WERI-Rb-1 (cell line): Measurements from ENCODE around the gene C15orf39.
A peak's percentile ranks its signal among the peaks of the same experiment; 100 is the strongest.

Experiments
- DNase-seq: peaks from one replicate; pipeline ENCODE4 v3.0.0-alpha.2; 2020
- H3K27ac ChIP-seq: fragments of 250-450 bp; sonication (Bioruptor Pico); 2 replicates; pipeline ENCODE4 v1.5.1; 2020; ENCODE audit warnings: mild to moderate bottlenecking, moderate library complexity
- H3K27me3 ChIP-seq: fragments of 250-450 bp; sonication (Bioruptor Pico); 2 replicates; pipeline ENCODE4 v1.5.1; 2021; ENCODE audit warnings: mild to moderate bottlenecking, low read depth, moderate library complexity; ENCODE audit not compliant: insufficient read depth, severe bottlenecking
- H3K36me3 ChIP-seq: fragments of 250-450 bp; sonication (Bioruptor Pico); 2 replicates; pipeline ENCODE4 v1.5.1; 2020; ENCODE audit warnings: mild to moderate bottlenecking, moderate library complexity
- H3K4me3 ChIP-seq: 2 replicates; pipeline ENCODE4 v1.5.1; 2011; ENCODE audit warnings: low read depth, mild to moderate bottlenecking, control low read depth, low read length
- H3K9me3 ChIP-seq: fragments of 250-450 bp; sonication (Bioruptor Pico); 2 replicates; pipeline ENCODE4 v1.5.1; 2021; ENCODE audit warnings: mild to moderate bottlenecking, moderate library complexity; ENCODE audit not compliant: severe bottlenecking
- TF ChIP-seq, protein P1 (sequence below): IDR thresholded peaks from 2 replicates; pipeline ENCODE4 v1.5.1; 2011; ENCODE audit warnings: low read depth, mild to moderate bottlenecking, control low read depth, inconsistent platforms, low read length

The C15orf39 gene

DNA sequence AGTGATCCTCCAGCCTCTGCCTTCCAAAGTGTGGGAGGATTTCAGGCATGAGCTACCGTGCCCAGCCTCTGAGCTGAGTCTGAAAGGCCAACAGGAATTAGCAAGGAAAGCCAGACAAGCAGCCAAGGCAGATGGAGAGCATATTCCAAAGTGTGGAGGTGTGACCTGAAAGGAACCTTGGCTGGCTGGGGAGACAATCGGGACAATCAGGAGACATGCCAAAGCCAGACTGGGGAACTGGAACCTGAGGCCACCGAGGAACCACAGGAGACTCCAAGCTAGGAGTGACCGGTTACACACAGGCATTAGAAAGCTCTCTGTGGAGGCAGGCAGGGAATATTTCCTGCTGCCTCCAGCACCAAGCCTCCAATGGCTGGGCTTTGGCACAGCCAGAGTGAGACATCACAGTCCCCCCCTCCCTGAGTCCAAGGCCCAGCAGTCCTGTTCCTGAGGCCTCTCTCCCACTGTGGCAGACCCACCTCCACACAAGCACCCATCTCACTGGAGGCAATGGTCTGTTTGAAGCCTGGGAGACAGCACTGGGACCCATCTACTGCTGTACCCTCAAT, 4.5 kb upstream of the C15orf39 start:
- H3K27ac ChIP-seq: peak overlapping the region; percentile 55
- peak; percentile 71 for DNase-seq

DNA sequence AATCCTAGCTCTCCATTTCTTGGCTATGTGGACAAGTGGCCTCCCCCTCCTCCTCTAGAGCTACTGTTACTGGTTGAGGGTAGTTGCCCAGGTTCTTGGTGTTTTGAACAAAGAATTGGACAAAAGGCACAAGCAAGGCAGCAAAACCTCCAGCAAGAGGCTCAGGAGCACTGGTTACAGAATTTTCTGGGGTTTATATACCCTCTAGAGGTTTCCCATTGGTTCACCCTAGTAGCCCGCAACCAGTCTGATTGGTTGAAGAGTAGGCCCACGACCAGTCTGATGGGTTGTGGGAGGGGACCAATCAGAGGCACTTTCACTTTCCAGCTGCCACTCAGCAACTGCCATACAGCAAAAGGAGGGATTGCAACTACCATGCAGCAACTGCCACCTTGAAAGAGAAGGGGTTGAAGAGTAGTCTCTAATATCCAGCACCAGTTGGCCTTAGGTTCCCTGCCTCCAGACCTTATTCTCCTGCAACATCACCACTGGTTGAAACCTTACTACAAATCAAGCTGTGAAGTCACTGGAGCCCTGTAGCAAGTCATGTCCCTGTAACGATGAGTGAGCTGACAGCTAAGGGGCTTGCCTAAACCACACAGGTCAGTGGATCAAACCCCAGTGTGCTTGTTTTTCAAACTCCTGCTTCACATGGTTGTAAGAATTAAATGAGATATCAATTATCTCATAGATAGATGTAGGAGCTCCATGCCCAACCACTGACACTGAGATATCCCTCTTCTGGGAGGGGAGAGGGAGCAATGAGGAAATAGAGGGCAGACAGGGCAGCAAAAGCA, 2.9 kb upstream of the C15orf39 start:
- DNase-seq: peak; percentile 30
- no peaks in the 10 kb centered on the region for H3K36me3 ChIP-seq
- H3K9me3 ChIP-seq: no peaks in the 10 kb centered on the region
- H3K4me3 ChIP-seq: no peak overlapping the region
- H3K27me3 ChIP-seq: no peaks in the 10 kb centered on the region
- TF ChIP-seq, protein P1, sequence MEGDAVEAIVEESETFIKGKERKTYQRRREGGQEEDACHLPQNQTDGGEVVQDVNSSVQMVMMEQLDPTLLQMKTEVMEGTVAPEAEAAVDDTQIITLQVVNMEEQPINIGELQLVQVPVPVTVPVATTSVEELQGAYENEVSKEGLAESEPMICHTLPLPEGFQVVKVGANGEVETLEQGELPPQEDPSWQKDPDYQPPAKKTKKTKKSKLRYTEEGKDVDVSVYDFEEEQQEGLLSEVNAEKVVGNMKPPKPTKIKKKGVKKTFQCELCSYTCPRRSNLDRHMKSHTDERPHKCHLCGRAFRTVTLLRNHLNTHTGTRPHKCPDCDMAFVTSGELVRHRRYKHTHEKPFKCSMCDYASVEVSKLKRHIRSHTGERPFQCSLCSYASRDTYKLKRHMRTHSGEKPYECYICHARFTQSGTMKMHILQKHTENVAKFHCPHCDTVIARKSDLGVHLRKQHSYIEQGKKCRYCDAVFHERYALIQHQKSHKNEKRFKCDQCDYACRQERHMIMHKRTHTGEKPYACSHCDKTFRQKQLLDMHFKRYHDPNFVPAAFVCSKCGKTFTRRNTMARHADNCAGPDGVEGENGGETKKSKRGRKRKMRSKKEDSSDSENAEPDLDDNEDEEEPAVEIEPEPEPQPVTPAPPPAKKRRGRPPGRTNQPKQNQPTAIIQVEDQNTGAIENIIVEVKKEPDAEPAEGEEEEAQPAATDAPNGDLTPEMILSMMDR: no peak
- no peak overlapping the region for H3K27ac ChIP-seq

More for the DNA sequence above, 4.5 kb upstream of the C15orf39 start:
- H3K4me3 ChIP-seq: no peak overlapping the region
- no peaks in the 10 kb centered on the region for H3K9me3 ChIP-seq
- no peaks in the 10 kb centered on the region for H3K27me3 ChIP-seq
- TF ChIP-seq, protein P1: no peak
- no peaks in the 10 kb centered on the region for H3K36me3 ChIP-seq

DNA sequence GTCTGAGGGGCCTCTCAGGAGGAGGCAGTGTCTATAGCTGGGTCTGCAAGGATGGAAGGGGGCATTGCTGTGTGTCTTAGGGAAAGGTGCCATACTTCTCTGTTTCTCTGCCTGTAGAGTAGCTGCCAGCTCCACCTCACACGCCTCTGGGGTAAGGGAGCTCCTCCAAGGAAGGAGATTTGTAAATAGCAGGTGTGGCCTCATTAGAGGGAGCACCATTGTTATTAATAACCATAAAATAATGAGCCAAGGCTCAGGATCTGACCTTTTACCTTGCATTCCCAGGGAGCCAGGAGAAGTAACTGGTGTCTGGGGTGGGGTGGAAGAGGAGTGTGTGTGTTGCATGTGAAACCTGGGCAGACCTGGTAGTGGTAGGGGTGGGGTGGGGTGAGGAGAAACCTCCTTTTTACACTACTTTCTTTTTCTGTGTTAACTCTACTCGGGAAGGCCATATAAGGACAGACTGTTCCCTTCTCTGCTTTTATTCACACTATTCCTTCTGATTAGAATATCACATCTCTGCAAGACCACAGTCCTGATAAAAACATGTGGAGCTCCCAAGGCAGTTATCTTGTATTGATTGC, 2.2 kb upstream of the C15orf39 start:
- TF ChIP-seq, protein P1: no peak
- H3K27me3 ChIP-seq: no peaks in the 10 kb centered on the region
- H3K4me3 ChIP-seq: no peak overlapping the region
- no peaks in the 10 kb centered on the region for H3K36me3 ChIP-seq
- H3K27ac ChIP-seq: no peak overlapping the region
- no peaks in the 10 kb centered on the region for H3K9me3 ChIP-seq
- no peak for DNase-seq

DNA sequence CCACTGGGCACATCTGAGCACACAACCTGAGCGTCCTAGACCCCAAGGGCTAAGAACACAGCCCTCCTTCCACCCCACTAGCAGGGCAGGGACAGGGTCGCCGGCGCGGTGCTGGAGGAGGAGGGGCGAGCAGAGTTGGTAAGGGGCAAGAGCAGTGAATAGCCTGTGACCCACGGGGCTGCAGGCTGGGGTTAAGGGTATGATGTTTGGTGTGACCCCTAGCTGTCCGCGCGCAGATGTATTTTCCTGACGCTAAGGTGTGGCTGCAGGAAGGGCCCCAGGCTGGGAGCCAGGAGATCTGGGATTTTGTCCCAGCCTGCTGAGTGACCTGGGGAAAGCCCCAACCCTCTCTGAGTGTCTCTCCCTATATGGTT, 1.3 kb upstream of the C15orf39 start:
- H3K27me3 ChIP-seq: no peaks in the 10 kb centered on the region
- TF ChIP-seq, protein P1: no peak
- H3K36me3 ChIP-seq: peaks cover 3% of the 10 kb centered on the region; the same call in 1 of the 2 replicates
- no peaks in the 10 kb centered on the region for H3K9me3 ChIP-seq
- no peak overlapping the region for H3K27ac ChIP-seq
- DNase-seq: no peak
- H3K4me3 ChIP-seq: no peak overlapping the region

DNA sequence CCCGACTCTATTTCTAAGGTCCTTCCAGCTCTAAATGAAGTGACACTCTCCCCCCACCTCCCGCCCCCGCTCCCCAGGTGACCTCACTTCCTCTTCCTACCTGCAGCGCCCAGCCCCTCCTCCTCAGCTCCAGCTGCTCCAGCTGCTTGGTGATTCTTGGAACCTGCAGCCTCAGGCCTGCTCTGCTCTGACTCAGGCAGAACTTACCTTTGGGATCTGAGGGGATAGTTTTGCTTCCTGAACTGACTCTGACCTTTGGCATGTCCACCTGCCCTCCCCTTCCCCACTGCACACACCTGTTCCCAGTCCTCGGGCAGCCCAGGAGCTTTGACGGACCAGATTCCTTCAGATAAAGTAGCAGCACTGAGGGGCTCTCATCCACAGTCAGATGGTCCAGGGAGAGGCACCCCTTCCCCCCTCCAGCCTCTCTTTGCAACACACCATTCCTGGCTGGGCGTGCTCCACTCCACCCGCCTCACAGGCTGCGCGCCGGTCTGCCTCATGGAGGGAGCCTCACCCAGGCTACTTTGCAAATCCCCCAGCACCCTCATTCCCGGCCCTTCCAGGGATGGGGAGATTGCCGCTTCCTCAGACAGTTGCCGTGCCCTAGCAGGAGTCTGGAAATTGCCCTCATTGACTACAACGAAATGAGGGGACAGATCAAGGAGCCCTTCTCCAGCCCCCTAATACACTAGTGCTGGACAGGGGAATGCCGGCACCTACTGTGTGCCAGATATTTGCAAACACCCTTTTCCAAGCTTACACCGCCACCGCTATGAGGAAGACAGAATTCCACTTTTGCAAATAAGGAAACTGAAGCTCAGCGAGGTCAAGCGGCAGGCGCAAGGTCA, 692 bp upstream of the C15orf39 start:
- TF ChIP-seq, protein P1: no peak
- Histone ChIP-seq H3K27ac (peak overlapping the region; percentile 92), H3K36me3 (peaks cover 9% of the 10 kb centered on the region), H3K4me3 (peak overlapping the region; percentile 92), H3K27me3 (no peaks in the 10 kb centered on the region), H3K9me3 (no peaks in the 10 kb centered on the region)
- peak; percentile 35 for DNase-seq
